ENCODE measurements around the gene YPEL2.

- TF ChIP-seq, protein P1, sequence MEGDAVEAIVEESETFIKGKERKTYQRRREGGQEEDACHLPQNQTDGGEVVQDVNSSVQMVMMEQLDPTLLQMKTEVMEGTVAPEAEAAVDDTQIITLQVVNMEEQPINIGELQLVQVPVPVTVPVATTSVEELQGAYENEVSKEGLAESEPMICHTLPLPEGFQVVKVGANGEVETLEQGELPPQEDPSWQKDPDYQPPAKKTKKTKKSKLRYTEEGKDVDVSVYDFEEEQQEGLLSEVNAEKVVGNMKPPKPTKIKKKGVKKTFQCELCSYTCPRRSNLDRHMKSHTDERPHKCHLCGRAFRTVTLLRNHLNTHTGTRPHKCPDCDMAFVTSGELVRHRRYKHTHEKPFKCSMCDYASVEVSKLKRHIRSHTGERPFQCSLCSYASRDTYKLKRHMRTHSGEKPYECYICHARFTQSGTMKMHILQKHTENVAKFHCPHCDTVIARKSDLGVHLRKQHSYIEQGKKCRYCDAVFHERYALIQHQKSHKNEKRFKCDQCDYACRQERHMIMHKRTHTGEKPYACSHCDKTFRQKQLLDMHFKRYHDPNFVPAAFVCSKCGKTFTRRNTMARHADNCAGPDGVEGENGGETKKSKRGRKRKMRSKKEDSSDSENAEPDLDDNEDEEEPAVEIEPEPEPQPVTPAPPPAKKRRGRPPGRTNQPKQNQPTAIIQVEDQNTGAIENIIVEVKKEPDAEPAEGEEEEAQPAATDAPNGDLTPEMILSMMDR (IDR thresholded peaks at IDR 0.05; ENCODE audit: borderline replicate concordance, extremely low read depth, low read length, poor library complexity, severe bottlenecking) = no peak
- no peak for TF ChIP-seq EZH2 (IDR thresholded peaks at IDR 0.05; ENCODE audit: borderline replicate concordance, low read depth, low read length, severe bottlenecking)
These were observed 66.0 kb downstream of the YPEL2 start for GRCh38 chr17:59397316-59398073.

Data from DND-41 (cell line).